ENCODE data around the gene PPM1L. TPM values are rescaled to one million over a fixed set of nuclear protein-coding genes. Genes with fewer than 3 reads are reported as not detected.

The PPM1L gene
- total and polyA plus RNA-seq, 10 of the 15 experiments (the other 5 are each of a cell fraction or from before 2014, with no cell fraction given): under 0.01 to 0.33 (median 0.06) TPM; not detected in 1

DNA sequence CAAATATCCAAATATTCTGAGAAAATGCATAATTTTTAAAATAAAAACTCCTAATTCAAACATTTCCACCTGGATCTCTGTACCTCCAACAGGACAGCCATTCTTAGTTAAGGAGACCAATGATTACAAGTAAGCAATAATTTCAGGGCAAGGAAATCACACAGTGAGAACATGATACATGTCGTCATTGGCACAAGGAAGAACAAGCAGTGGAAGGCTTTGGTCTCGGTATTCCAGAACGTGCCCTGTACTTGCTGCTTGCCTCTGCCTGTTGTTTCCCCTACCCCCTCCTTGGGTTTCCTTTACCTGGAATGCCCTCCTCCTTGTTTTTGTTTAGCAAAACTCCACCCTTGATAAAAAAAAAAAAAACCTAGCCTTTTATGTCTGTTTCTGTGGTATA lies 72.8 kb downstream of the PPM1L start:
- 65% methylated on average over 3 of the region's 3 CpGs for WGBS (ENCODE audit: insufficient coverage, insufficient replicate concordance, low lambda C conversion rate, missing lambda C conversion rate)
- H3K36me3 ChIP-seq (ENCODE audit: control insufficient read depth in 2 of 2, insufficient read depth in 2 of 2, low read length in 1 of 2): no peaks in the 10 kb centered on the region
- H3K9ac ChIP-seq (ENCODE audit: control insufficient read depth, insufficient read depth, low read length): no peak overlapping the region
- no peaks in the 10 kb centered on the region for H3K27me3 ChIP-seq (replicated peaks in 1 of 2; ENCODE audit: control insufficient read depth in 2 of 2, insufficient read depth in 2 of 2, low read length in 1 of 2)
- no peak overlapping the region for H3K4me2 ChIP-seq (ENCODE audit: control insufficient read depth, insufficient read depth)
- ChIA-PET RAD21 (ENCODE audit: unreplicated experiment) (no interaction called here), SMC1A (ENCODE audit: uncharacterized antibody, unreplicated experiment) (no interaction called here), POLR2A (no interaction called here), CTCF (no interaction called here)
- no peaks in the 10 kb centered on the region for H3K9me3 ChIP-seq (replicated peaks; ENCODE audit: control insufficient read depth, insufficient read depth, low read length)
- in situ Hi-C loops (cut with MboI): no loop called here
- ATAC-seq (no peak), FAIRE-seq (no peak), DNase-seq (ENCODE audit: low read depth, low spot score) (no peak)
- no TSS peak for BruUV-seq (replicated peaks)
- no peaks in the 10 kb centered on the region for H4K20me1 ChIP-seq (ENCODE audit: control insufficient read depth, insufficient read depth)
- H2AFZ ChIP-seq (ENCODE audit: control insufficient read depth, low read depth, low read length): no peak overlapping the region
- no peaks in the 10 kb centered on the region for H3K79me2 ChIP-seq (ENCODE audit: control insufficient read depth, insufficient read depth, low read length)
- intact Hi-C loops (cut with micrococcal nuclease; ENCODE audit: unreplicated experiment): no loop called here
- no peak for TF ChIP-seq SP1 (IDR thresholded peaks at IDR 0.05; ENCODE audit: low read depth, low read length)
- no peak for TF ChIP-seq RAD21 (IDR thresholded peaks at IDR 0.05; ENCODE audit: insufficient read depth, low read depth, low read length)
- no peak for TF ChIP-seq ZNF384 (IDR thresholded peaks at IDR 0.05; ENCODE audit: borderline replicate concordance, low read depth, low read length)
- TF ChIP-seq ZNF217 (IDR thresholded peaks at IDR 0.05): no peak
- TF ChIP-seq NRF1 (conservative IDR thresholded peaks at IDR 0.05; ENCODE audit: low read depth, low read length): no peak
- no peak for TF ChIP-seq NR2F1 (conservative IDR thresholded peaks at IDR 0.05)
- TF ChIP-seq, protein P1, sequence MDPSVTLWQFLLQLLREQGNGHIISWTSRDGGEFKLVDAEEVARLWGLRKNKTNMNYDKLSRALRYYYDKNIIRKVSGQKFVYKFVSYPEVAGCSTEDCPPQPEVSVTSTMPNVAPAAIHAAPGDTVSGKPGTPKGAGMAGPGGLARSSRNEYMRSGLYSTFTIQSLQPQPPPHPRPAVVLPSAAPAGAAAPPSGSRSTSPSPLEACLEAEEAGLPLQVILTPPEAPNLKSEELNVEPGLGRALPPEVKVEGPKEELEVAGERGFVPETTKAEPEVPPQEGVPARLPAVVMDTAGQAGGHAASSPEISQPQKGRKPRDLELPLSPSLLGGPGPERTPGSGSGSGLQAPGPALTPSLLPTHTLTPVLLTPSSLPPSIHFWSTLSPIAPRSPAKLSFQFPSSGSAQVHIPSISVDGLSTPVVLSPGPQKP (IDR thresholded peaks at IDR 0.05; ENCODE audit: low read depth, low read length): no peak
- TF ChIP-seq PAX8 (IDR thresholded peaks at IDR 0.05): no peak
- no peak for TF ChIP-seq LARP7 (IDR thresholded peaks at IDR 0.05)
- no peak for TF ChIP-seq HDAC2 (IDR thresholded peaks at IDR 0.05)
- TF ChIP-seq SPI1 (IDR thresholded peaks at IDR 0.05; ENCODE audit: borderline replicate concordance, insufficient read depth, low read depth, low read length): no peak
- H3K27ac ChIP-seq (ENCODE audit: control insufficient read depth, insufficient read depth): no peak overlapping the region
- no peak overlapping the region for H3K4me3 ChIP-seq
- no peaks in the 10 kb centered on the region for H3K4me1 ChIP-seq (ENCODE audit: control insufficient read depth, insufficient read depth, low read length)

All from GM12878 (cell line).